GM12874 (cell line): Measurements from ENCODE around the gene KRTAP5-9.

ENCODE experiments used
- CTCF ChIP-seq: IDR thresholded peaks from 2 replicates; pipeline ENCODE4 v1.5.1; 2011; ENCODE audit warnings: low read depth, mild to moderate bottlenecking, control low read depth, low read length, moderate library complexity; ENCODE audit not compliant: insufficient read depth

KRTAP5-9 gene

GRCh38 chr11:71548120-71548519 lies at the start of gene KRTAP5-9:
Gene KRTAP5-9, plus strand, starts transcription at chr11:71548420. Its CDS starts 238 bp downstream, at chr11:71548658.
- TF ChIP-seq CTCF, result no peak

GRCh38 chr11:71499125-71499524 lies 49.1 kb upstream of the KRTAP5-9 start:
- no peak for TF ChIP-seq CTCF

GRCh38 chr11:71499546-71499945 lies 48.7 kb upstream of the KRTAP5-9 start:
- TF ChIP-seq CTCF, result no peak

GRCh38 chr11:71500601-71501021 lies 47.6 kb upstream of the KRTAP5-9 start:
- TF ChIP-seq CTCF, result no peak

DNA sequence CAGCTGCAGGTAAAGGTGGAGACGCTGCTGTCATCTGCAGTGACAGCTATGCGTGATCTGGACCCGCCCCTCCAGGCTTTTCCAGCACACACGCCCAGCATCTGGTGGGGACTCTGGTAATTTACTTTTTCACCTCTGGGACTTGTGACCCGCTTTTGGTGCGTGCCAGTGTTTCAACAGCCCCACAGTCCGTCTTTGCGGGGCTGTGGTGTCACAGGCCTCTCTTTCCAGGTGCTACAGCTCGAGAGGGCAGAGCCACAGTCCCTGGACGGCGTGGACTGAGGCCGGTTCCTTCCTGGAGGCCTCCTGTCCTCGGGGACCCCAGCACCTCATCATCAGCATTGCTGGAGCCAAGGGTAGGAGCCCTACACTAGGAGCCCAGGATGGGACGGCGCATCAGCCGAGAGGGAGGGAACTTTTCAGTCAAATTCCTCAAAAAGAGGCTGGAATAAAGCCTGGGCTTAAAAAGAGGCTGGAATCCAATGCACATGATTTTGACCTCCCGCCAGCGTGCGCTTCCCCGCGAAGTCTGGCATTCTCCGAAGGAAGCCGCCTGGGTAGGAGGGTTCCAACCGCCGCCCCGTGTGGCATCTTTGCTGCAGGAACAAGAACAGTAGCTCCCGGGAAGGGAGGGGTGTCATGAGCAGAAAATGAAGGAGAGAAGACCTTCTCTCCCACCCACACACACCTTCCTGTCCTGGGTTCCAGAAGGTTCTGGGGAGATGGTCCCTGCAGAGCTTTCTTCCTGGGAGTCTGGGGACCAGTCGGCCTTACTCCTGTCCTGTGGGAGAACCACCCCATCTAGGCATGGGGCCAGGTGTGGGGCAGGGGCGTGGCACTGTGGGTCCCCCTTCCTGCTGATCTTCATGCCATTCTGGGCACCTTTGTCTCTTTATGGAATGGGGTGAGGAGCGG lies 46.9 kb upstream of the KRTAP5-9 start:
- no peak for TF ChIP-seq CTCF

DNA sequence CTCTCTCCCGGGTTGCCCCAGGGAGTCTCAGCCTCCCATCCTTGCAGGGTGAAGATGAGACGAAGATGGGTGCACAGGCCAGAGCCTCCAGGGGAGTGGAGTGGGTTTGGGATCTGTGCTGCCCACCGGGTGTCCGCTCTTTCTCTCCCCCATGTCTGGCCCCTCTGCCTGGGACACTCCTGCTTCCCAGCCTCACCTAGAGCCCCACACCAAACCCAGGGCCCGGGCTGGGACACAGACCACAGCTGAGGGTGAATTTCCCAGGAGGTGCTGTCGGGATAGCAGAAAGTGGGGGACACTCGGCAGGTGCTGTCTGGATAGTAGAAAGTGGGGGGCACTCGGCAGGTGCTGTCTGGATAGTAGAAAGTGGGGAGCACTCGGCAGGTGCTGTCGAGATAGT lies 46.2 kb upstream of the KRTAP5-9 start:
- TF ChIP-seq CTCF, result no peak

DNA sequence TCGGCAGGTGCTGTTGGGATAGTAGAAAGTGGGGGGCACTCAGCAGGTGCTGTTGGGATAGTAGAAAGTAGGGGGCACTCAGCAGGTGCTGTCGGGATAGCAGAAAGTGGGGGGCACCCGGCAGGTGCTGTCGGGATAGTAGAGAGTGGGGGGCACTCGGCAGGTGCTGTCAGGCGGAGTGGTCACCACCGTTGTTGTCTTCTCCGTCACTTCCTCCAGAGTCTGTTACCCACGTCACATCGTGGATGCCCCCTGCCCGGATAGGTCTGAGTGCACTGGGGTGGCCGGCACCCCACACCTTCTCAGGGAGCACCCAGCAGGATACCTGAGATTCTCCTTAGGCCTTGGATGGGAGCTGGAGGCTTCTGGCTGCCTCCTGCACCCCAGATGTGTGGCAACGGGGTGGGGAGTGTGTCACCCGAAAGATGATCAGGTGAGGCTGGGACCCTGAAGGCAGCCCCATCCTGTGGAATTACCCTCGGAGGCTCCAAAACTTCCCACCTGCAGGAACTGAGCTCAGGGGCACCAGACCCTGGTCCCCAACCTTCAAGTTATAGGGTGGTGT lies 45.3 kb upstream of the KRTAP5-9 start:
- no peak for TF ChIP-seq CTCF
